GM19328 (cell line): ENCODE measurements around the gene STRA6.

Source experiments
- ATAC-seq: cut with Tn5 transposase; IDR thresholded peaks from one replicate; pipeline ENCODE4 v1.9.1; 2021; ENCODE audit warnings: mild to moderate bottlenecking, moderate library complexity; ENCODE audit not compliant: unreplicated experiment

Gene STRA6

GRCh38 chr15:74208496-74208895, 5.9 kb upstream of the STRA6 start:
- ATAC-seq, result no peak

GRCh38 chr15:74207652-74208440, 5.3 kb upstream of the STRA6 start:
- ATAC-seq, result no peak

- no peak for ATAC-seq
Observed at GRCh38 chr15:74206801-74207281, 4.3 kb upstream of the STRA6 start.

- ATAC-seq, result no peak
Observed at GRCh38 chr15:74205582-74205947, 3.0 kb upstream of the STRA6 start.

GRCh38 chr15:74203914-74204431, 1.4 kb upstream of the STRA6 start:
- no peak for ATAC-seq

- ATAC-seq, result no peak
Observed at GRCh38 chr15:74201710-74202420, 722 bp downstream of the STRA6 start.

- ATAC-seq, result no peak
Observed at GRCh38 chr15:74200871-74201419, 1.6 kb downstream of the STRA6 start.

- ATAC-seq, result no peak
Observed at GRCh38 chr15:74200412-74200815, 2.2 kb downstream of the STRA6 start.

- no peak for ATAC-seq
Observed at GRCh38 chr15:74199297-74199652, 3.3 kb downstream of the STRA6 start.

- no peak for ATAC-seq
Observed at GRCh38 chr15:74197176-74197965, 5.2 kb downstream of the STRA6 start.

GRCh38 chr15:74196175-74196574, 6.4 kb downstream of the STRA6 start:
- ATAC-seq, result no peak

- ATAC-seq, result no peak
Observed at GRCh38 chr15:74194572-74195559, 7.7 kb downstream of the STRA6 start.

GRCh38 chr15:74193905-74194304, 8.7 kb downstream of the STRA6 start:
- ATAC-seq, result no peak

GRCh38 chr15:74193299-74193718, 9.3 kb downstream of the STRA6 start:
- no peak for ATAC-seq

GRCh38 chr15:74192751-74193150, 9.8 kb downstream of the STRA6 start:
- no peak for ATAC-seq

GRCh38 chr15:74191798-74192197, 10.8 kb downstream of the STRA6 start:
- no peak for ATAC-seq

GRCh38 chr15:74188216-74188615, 14.4 kb downstream of the STRA6 start:
- no peak for ATAC-seq

GRCh38 chr15:74185710-74186348, 16.8 kb downstream of the STRA6 start:
- ATAC-seq, result no peak

GRCh38 chr15:74184582-74185091, 17.9 kb downstream of the STRA6 start:
- ATAC-seq, result no peak
